SU-DHL-6 (cell line): Measurements from ENCODE around the gene TTLL11.

ENCODE experiments used
- EZH2phosphoT487 ChIP-seq: fragments of 200-600 bp; sonication (generic), shearing (Covaris generic); conservative IDR thresholded peaks from 2 replicates; pipeline ENCODE4 v1.6.1; 2018; ENCODE audit warnings: mild to moderate bottlenecking, antibody characterized with exemption, low read length, moderate library complexity, mixed read lengths
- TF ChIP-seq, protein P1 (sequence below): fragments of 200-600 bp; sonication (generic); IDR thresholded peaks from one replicate; pipeline ENCODE4 v1.5.1; 2017; ENCODE audit warnings: antibody characterized with exemption, mild to moderate bottlenecking, low read length, moderate library complexity; ENCODE audit not compliant: insufficient read depth, poor library complexity, severe bottlenecking

DNA sequence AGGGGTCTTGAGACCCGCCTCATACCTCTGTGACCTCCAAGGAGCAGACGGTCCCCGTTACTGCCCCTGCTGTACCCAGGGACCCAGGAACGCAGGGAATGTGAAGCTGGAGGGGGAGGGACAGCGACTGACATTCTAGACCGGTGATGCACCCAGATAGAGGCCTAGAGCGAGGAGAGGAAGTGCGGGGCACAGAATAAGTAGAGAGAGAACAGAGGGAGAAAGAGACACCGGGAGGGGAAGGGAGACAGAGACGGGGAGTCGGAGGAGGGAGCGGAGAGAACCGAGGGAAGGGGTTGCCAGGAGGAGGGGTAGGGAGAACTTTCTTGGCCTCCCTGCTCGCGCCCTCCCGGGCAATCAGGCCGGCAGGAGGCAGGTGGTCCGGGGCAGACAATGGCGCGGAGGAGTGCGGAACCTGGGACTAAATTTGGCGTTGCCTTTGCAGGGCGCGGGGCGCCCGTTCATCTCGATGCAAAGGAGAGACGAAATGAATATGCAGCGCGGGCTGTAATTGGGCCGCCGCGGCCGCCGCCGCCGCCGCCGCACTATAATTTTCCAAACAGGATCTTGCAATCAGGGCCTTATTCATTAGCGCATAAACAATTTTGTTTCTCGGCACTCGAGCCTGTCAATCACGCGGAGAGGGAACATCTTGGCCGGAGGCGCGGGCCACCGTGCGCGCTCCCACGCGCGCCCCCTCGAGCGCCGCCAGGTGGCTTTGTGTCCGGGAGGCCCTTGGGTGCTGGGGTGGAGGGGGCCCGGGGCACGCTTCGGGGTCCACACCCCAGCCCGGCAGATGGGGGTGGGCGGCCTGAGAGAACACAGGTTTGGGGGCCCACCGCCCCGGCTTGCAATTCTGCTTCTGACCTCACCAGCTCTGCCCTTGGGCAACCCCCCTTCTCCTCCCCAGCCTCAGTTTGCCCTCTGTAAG, 33.5 kb upstream of the TTLL11 start:
- TF ChIP-seq, protein P1, sequence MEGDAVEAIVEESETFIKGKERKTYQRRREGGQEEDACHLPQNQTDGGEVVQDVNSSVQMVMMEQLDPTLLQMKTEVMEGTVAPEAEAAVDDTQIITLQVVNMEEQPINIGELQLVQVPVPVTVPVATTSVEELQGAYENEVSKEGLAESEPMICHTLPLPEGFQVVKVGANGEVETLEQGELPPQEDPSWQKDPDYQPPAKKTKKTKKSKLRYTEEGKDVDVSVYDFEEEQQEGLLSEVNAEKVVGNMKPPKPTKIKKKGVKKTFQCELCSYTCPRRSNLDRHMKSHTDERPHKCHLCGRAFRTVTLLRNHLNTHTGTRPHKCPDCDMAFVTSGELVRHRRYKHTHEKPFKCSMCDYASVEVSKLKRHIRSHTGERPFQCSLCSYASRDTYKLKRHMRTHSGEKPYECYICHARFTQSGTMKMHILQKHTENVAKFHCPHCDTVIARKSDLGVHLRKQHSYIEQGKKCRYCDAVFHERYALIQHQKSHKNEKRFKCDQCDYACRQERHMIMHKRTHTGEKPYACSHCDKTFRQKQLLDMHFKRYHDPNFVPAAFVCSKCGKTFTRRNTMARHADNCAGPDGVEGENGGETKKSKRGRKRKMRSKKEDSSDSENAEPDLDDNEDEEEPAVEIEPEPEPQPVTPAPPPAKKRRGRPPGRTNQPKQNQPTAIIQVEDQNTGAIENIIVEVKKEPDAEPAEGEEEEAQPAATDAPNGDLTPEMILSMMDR = no peak
- TF ChIP-seq EZH2phosphoT487 = no peak
